Vagina (tissue), 2 donors: ENCODE measurements around the gene EFNA4. TPM values are rescaled to one million over a fixed set of nuclear protein-coding genes. Genes with fewer than 3 reads are reported as not detected.
A peak's percentile ranks its signal among the peaks of the same experiment; 100 is the strongest.

Experiments used
- DNase-seq, 2 donors: peaks; one replicate each; pipeline ENCODE4 v3.0.0-alpha.2; 2017; ENCODE audit errors: extremely low spot score in 2 of 2
- H3K27ac ChIP-seq: fragments of 200-600 bp; sonication (generic); one replicate; pipeline ENCODE4 v1.5.1; 2019
- H3K27me3 ChIP-seq: fragments of 200-600 bp; sonication (generic); one replicate; pipeline ENCODE4 v1.5.1; 2019
- H3K36me3 ChIP-seq, 2 donors: fragments of 200-600 bp; sonication (generic); one replicate each; pipeline ENCODE4 v1.5.1; 2017 to 2019
- H3K4me1 ChIP-seq: fragments of 200-600 bp; sonication (generic); one replicate; pipeline ENCODE4 v1.5.1; 2019
- H3K4me3 ChIP-seq, 2 donors: fragments of 200-600 bp; sonication (generic); 1 replicate in 1 of 2; 2 replicates in 1 of 2; pipeline ENCODE4 v1.5.1; 2016 to 2019
- H3K9me3 ChIP-seq: fragments of 200-600 bp; sonication (generic); one replicate; pipeline ENCODE4 v1.5.1; 2019
- CTCF ChIP-seq, 3 experiments: fragments of 450-650 bp in 2 of 3; fragments of 200-600 bp in 1 of 3; sonication (generic) in 1 of 3; IDR thresholded peaks; one replicate each; pipeline ENCODE4 v1.5.1; 2017 to 2019; ENCODE audit warnings: antibody characterized with exemption in 3 of 3, mild to moderate bottlenecking in 2 of 3, moderate library complexity in 2 of 3
- POLR2A ChIP-seq, 2 donors: fragments of 450-650 bp; IDR thresholded peaks; one replicate each; pipeline ENCODE4 v1.6.1; 2017; ENCODE audit warnings: antibody characterized with exemption in 2 of 2, mild to moderate bottlenecking in 2 of 2, moderate library complexity in 2 of 2
- POLR2AphosphoS5 ChIP-seq, 2 donors: sonication (generic); formaldehyde crosslinking; IDR thresholded peaks; one replicate each; pipeline ENCODE4 v1.9.0; 2017; ENCODE audit warnings: antibody characterized with exemption in 2 of 2, mild to moderate bottlenecking in 2 of 2, low read depth in 1 of 2; ENCODE audit not compliant: insufficient read depth in 1 of 2
- intact Hi-C: fragments of 100-400 bp; cut with DNase I; formaldehyde crosslinking; loops from one replicate; pipeline ENCODE4 v1.15.1; 2023
- total RNA-seq: library from RNA; depleted of rRNA; stranded (reverse); fragments of >200 nt; gene quantifications from one replicate; pipeline ENCODE4 v1.2.3, GENCODE V29; 2016

The EFNA4 gene
- total RNA-seq, 1 donor from 2014 or later, result 13.8 TPM

- intact Hi-C loops, result loop anchor here (5.0 kb wide), 1 partner anchor 50 kb away; the partner anchor contains the start of gene ZBTB7B
- Histone ChIP-seq H3K4me3 (peak overlapping the region; percentile 86 to 88), H3K4me1 (peaks cover 42% of the 10 kb centered on the region), H3K27ac (peak overlapping the region; percentile 96), H3K36me3 (peaks cover 0 to 31% of the 10 kb centered on the region in 2 donors), H3K27me3 (no peaks in the 10 kb centered on the region), H3K9me3 (no peaks in the 10 kb centered on the region)
- DNase-seq, result no peak
- TF ChIP-seq CTCF (IDR thresholded peaks at IDR 0.05) (no peak), POLR2AphosphoS5 (IDR thresholded peaks at IDR 0.05; ENCODE audit: insufficient read depth in 1 of 2, low read depth in 1 of 2) (no peak), POLR2A (IDR thresholded peaks at IDR 0.05) (no peak)
Measured at GRCh38 chr1:155051777-155052398, 11.7 kb upstream of the EFNA4 start.

- peak overlapping the region; percentile 96 for H3K27ac ChIP-seq
- intact Hi-C loops, result loop anchor here (5.0 kb wide), 1 partner anchor 50 kb away; the partner anchor contains the start of gene ZBTB7B
Measured at GRCh38 chr1:155052439-155053395, 10.8 kb upstream of the EFNA4 start.

GRCh38 chr1:155053531-155054105 lies 9.9 kb upstream of the EFNA4 start:
- Histone ChIP-seq H3K36me3 (peaks cover 0 to 49% of the 10 kb centered on the region in 2 donors), H3K4me3 (no peak overlapping the region), H3K27me3 (no peaks in the 10 kb centered on the region), H3K9me3 (no peaks in the 10 kb centered on the region), H3K4me1 (peaks cover 42% of the 10 kb centered on the region), H3K27ac (no peak overlapping the region)
- DNase-seq, result no peak
- intact Hi-C loops, result loop anchor here (5.0 kb wide), 1 partner anchor 51 kb away; the partner anchor contains the start of gene ZBTB7B
- TF ChIP-seq POLR2A (IDR thresholded peaks at IDR 0.05), result no peak
- no peak for TF ChIP-seq CTCF (IDR thresholded peaks at IDR 0.05)
- no peak for TF ChIP-seq POLR2AphosphoS5 (IDR thresholded peaks at IDR 0.05; ENCODE audit: insufficient read depth in 1 of 2, low read depth in 1 of 2)

More at GRCh38 chr1:155052439-155053395, 10.8 kb upstream of the EFNA4 start:
- peaks cover 0 to 40% of the 10 kb centered on the region in 2 donors for H3K36me3 ChIP-seq
- no peaks in the 10 kb centered on the region for H3K27me3 ChIP-seq
- peaks cover 42% of the 10 kb centered on the region for H3K4me1 ChIP-seq
- peak overlapping the region; percentile 86 to 88 for H3K4me3 ChIP-seq
- no peak for DNase-seq
- TF ChIP-seq CTCF (IDR thresholded peaks at IDR 0.05), result no peak
- TF ChIP-seq POLR2AphosphoS5 (IDR thresholded peaks at IDR 0.05; ENCODE audit: insufficient read depth in 1 of 2, low read depth in 1 of 2), result no peak
- no peak for TF ChIP-seq POLR2A (IDR thresholded peaks at IDR 0.05)
- H3K9me3 ChIP-seq, result no peaks in the 10 kb centered on the region

GRCh38 chr1:155057104-155057503 lies 6.4 kb upstream of the EFNA4 start:
- intact Hi-C loops, result no loop called here
- peaks cover 0 to 72% of the 10 kb centered on the region in 2 donors for H3K36me3 ChIP-seq
- no peaks in the 10 kb centered on the region for H3K9me3 ChIP-seq
- no peak for DNase-seq
- H3K4me1 ChIP-seq, result peaks cover 29% of the 10 kb centered on the region
- no peak overlapping the region for H3K27ac ChIP-seq
- TF ChIP-seq CTCF (IDR thresholded peaks at IDR 0.05) (no peak), POLR2AphosphoS5 (IDR thresholded peaks at IDR 0.05; ENCODE audit: insufficient read depth in 1 of 2, low read depth in 1 of 2) (no peak)
- no peak overlapping the region for H3K4me3 ChIP-seq
- H3K27me3 ChIP-seq, result no peaks in the 10 kb centered on the region
